Stimulated activated CD8-positive, alpha-beta memory T cell treated with anti-CD3 and anti-CD28 coated beads, Interleukin-12 subunit alpha, Interleukin-12 subunit beta, amount 100 ng/mL, for 24 hours (primary cell): ENCODE measurements around the gene SNCB.

Experiments used
- DNase-seq: peaks from one replicate; pipeline ENCODE4 v3.0.0-alpha.2; 2020; ENCODE audit errors: extremely low read depth

SNCB gene

DNA sequence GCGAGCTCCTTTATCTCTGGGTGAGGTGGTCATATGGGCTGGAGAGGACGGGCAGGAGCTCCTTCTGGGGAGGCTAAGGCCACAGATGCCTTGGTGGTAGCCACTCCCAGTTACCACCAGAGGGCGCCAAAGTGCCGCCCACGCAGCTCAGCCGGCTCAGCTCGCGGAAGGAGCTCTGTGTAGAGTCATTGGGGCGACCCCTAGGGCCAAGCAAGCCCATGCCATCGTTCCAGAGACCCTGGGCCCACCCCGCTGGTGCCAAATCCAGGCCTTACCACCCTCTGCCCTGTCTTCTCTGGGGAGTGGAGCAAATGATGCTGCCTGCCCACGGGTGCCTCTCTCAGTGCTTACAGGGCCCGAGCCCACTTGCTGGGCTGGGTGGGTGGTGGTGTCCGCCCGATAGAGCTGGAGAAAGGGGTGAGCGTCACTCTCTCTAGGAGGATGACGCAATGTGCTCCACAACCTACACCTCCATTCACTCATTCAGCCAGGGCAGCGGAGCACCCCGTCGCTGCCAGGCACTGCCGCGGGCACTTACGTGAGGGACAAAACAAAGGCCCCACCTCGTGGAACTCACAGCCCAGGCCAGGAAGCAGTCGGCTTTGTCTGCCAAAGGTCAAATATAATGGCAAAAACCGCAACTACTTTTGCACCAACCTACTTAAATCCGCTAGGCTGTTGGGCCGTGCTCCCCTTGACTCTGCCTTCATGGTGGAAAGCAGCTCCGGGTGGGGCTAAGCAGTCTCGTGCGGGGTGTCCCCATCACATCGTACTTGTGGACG, 30.7 kb upstream of the SNCB start:
- DNase-seq = peak; percentile 42

GRCh38 chr5:176660530-176660859, 30.2 kb upstream of the SNCB start:
- no peak for DNase-seq

DNA sequence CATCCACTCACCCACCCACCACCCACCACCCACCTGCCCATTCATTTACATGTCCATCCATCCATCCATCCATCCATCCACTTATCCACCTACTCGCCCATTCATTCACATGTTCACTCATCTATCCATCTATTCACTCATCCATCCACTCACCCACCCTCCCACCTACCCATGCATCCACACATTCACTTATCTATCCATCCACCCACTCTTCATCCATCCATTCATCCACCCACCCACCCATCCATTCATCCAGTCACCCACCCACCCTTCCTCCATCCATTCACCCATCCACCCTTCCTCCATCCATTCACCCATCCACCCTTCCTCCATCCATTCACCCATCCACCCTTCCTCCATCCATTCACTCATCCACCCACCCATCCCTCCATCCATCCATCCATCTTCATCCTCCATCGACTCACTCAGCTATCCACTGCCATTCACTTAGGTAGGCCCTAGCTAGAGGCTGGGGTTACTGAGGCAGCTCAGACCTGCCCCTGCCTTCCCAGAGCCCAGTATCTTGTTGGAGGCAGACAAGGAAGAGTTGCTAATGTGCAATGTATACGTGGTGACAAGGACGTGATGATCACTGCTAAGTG, 29.6 kb upstream of the SNCB start:
- DNase-seq = no peak

DNA sequence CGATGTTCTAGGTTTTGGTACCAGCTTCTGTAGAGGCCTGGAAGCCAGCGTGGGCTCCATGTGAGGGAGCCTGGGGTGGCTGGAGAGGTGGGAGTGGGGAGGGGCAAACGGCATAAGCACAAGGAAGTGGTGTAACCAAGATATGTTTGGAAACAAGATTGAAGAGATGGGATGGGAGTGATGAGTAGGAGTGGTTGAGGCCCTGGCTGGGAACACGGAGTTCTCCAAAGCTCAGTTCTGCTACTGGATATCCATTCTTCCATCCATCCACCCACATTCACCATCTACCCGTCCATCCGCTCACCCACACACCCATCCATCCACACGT, 29.1 kb upstream of the SNCB start:
- DNase-seq = no peak

GRCh38 chr5:176658817-176659511, 28.6 kb upstream of the SNCB start:
- DNase-seq = no peak

DNA sequence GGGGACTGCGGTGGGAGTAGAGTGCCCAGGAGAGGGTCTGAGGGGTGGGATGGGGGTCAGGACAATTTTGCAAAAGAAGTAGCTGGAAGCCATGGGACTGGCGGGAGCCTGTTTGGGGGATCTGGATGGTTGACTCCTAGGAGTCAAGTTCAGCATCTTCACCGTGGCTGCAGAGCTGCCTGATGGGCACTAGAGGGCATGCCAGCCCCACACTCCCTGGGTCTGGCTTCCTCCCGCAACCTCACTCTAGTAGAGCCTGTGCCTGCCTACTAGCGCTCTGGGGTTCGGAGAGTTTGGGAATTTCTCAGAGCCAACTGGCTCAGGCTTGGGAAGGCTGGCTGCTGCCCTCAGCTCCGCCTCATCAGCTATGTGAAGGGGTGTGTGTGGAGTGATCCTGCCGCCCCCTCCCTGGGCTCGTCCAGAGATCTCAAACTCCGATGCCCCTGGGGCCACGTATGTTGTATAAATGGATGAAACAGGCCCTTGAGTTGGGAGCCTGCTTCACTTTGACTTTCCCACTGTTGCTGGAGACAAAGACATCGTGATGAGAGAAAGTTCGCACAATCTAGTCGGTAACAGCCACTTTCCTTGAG, 27.8 kb upstream of the SNCB start:
- peak; percentile 28 for DNase-seq

DNA sequence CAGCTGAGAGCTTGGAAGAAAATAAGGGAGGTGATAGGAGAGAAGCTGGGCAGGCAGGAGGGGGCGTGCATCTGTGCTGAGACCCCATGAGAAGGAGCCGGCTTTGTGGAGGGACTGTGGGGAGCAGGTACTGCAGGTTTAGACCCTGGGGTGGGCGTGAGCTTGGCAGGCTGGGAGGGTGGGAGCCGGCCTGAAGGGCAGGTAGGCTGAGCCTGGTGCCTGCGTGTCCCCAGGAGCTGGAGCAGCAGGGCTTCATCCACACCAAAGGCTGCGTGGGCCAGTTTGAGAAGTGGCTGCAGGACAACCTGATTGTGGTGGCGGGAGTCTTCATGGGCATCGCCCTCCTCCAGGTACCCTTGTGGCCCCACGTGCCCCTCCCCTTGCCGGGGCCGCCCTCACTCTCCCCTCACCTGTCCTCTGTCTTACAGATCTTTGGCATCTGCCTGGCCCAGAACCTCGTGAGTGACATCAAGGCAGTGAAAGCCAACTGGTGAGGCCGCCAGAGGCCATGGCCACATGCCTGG, 26.2 kb upstream of the SNCB start:
- DNase-seq = no peak

GRCh38 chr5:176654856-176655255, 24.5 kb upstream of the SNCB start:
- no peak for DNase-seq

- DNase-seq = peak; percentile 59
Measured at GRCh38 chr5:176653401-176654385, 23.4 kb upstream of the SNCB start.

DNA sequence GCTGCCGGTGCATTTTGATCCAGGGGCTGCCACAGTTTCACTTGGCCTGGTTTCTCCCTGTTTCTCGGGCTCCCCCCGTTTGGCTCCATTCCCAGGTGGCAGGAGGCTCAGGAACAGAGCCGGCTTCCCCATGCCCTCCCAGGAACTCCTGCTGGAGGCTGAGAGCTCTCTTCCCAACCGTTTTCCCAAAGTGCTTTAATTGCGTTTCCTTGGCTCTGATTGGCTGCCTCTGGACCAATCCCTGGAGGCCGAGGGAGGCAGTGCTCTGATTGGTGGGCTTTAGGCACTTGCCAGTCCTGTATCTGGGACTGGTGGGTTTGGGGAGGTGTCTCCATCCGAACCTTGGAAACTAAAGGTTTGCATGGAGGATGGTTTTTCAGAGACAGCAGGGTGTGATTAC, 21.8 kb upstream of the SNCB start:
- no peak for DNase-seq

- no peak for DNase-seq
Measured at GRCh38 chr5:176651472-176651980, 21.2 kb upstream of the SNCB start.

GRCh38 chr5:176650354-176650884, 20.1 kb upstream of the SNCB start:
- no peak for DNase-seq

DNA sequence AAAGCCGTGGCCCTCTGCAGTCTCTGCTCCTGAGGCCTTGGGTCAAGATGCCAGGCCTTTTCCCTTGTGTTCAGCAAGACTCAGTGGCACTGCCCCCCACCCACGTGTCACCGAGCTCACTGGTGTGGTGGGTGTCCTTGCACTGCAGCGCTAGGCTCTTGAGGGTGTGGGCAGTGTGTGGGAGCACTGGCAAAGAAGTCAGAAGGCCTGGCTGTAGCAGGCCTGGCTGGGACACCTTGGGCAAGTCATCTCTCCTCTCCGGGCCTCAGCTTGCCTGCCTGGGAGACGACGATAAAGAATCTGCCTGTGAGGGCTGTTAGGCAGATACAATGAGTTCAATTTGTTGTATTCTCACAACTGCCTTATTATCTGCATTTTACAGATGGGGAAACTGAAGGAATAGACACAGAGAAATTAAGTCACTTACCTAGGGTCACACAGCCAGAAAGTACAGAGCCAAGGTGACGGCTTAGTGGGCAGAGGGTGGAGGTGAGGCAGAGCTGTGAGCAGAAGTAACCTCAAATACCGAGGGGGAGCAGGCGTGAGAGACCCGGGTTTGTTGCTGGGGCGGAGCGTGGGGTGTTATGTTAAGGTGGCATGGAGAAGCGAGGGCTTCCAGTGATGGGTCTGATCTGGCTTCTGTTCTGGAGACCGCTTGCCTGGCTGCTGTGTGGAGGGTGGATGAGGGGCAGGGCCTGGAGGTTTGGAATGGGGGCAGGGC, 18.3 kb upstream of the SNCB start:
- no peak for DNase-seq

DNA sequence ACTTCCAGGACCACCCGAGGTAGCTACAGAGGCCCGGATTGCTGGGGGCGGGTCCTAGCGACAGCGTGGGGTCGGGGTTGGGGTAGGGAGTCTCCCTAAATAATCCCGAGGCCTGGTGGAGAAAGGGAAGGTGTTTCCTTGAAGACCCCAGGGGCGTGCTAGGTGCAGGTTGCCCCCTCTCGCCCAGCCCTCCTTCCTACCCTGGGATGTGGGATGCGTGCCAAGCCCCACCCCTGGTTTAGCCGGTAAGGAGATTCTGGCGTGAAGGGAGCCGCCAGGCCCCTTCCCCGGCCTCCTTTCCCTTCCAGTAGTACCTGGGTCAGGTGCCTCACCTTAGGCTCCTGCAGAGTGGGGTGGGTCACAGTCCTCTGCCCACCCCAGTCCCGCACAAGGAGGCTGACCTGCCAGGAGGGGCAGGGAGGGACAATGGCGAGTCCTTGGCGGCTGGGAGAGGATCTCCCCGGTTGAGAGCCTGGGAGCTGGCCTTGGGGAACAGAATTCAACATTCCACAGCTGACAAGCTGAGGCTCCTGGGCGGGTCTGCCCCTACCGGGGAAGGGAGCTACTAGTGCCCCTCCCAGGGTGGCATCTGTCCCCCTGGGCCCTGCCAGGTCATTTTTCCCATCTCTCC, 17.6 kb upstream of the SNCB start:
- no peak for DNase-seq

GRCh38 chr5:176647030-176647842, 16.9 kb upstream of the SNCB start, which contains the start of gene TSPAN17:
Gene TSPAN17, plus strand, starts transcription at chr5:176647484. Its CDS starts 132 bp downstream, at chr5:176647616.
- peak; percentile 98 for DNase-seq

GRCh38 chr5:176646707-176647029, 16.3 kb upstream of the SNCB start:
- no peak for DNase-seq

- no peak for DNase-seq
Measured at GRCh38 chr5:176646049-176646706, 15.8 kb upstream of the SNCB start.

GRCh38 chr5:176644878-176645670, 14.7 kb upstream of the SNCB start:
- no peak for DNase-seq
